SK-N-SH (cell line): ENCODE results near the gene DSCAML1. TPM values are rescaled to one million over a fixed set of nuclear protein-coding genes. Genes with fewer than 3 reads are reported as not detected.

Experiments used
- CTCF ChIA-PET: fragments of 300-600, 350-600 bp; formaldehyde crosslinking; extraction: SDS; loops from one replicate; lab custom pipeline; 2021; lab: Yijun Ruan, JAX
- POLR2A ChIA-PET: fragments of 350-600 bp; sonication (Branson Sonifier 250); formaldehyde crosslinking; extraction: SDS; loops from one replicate; lab custom pipeline; 2020; ENCODE audit warnings: antibody characterized with exemption, inconsistent platforms; lab: Yijun Ruan, JAX
- DNase-seq: peaks from one replicate; pipeline ENCODE4 v3.0.0; 2012
- H2AFZ ChIP-seq: fragments of 200-600 bp; sonication (generic); 2 replicates; pipeline ENCODE4 v1.8.1; 2016; ENCODE audit warnings: antibody characterized with exemption, mild to moderate bottlenecking, low read depth
- H3F3A ChIP-seq: fragments of 200-600 bp; sonication (generic); replicated peaks from 2 replicates; pipeline ENCODE3; 2016; ENCODE audit warnings: antibody characterized with exemption, mild to moderate bottlenecking; ENCODE audit not compliant: insufficient read depth
- H3K27ac ChIP-seq, 2 experiments: fragments of 200-500 bp in 1 of 2; fragments of 200-600 bp in 1 of 2; sonication (Bioruptor generic) in 1 of 2; sonication (generic), shearing (Covaris generic) in 1 of 2; 2 replicates each; pipeline versions ENCODE4 v1.5.1 to v1.6.1; 2014 to 2016; ENCODE audit warnings: low read depth in 2 of 2, inconsistent platforms in 1 of 2, low read length in 1 of 2, mild to moderate bottlenecking in 1 of 2, mixed read lengths in 1 of 2
- H3K27me3 ChIP-seq: fragments of 200-600 bp; sonication (generic), shearing (Covaris generic); 2 replicates; pipeline ENCODE4 v1.6.1; 2016; ENCODE audit warnings: mixed run types; ENCODE audit not compliant: insufficient read depth
- H3K36me3 ChIP-seq, 2 experiments: fragments of 200-500 bp in 1 of 2; fragments of 200-600 bp in 1 of 2; sonication (Bioruptor generic) in 1 of 2; sonication (generic) in 1 of 2; replicated peaks in 1 of 2; 2 replicates each; pipeline versions ENCODE3 to v1.5.1; 2014 to 2016; ENCODE audit warnings: low read length in 1 of 2, mild to moderate bottlenecking in 1 of 2; ENCODE audit not compliant: insufficient read depth in 2 of 2, control insufficient read depth in 1 of 2
- H3K4me1 ChIP-seq, 2 experiments: fragments of 200-500 bp in 1 of 2; fragments of 200-600 bp in 1 of 2; sonication (Bioruptor generic) in 1 of 2; sonication (generic), shearing (Covaris generic) in 1 of 2; 2 replicates each; pipeline versions ENCODE4 v1.5.1 to v1.6.1; 2014 to 2016; ENCODE audit warnings: low read depth in 1 of 2, low read length in 1 of 2, mixed run types in 1 of 2; ENCODE audit not compliant: insufficient read depth in 2 of 2, control insufficient read depth in 1 of 2
- H3K4me2 ChIP-seq: fragments of 200-600 bp; sonication (generic), shearing (Covaris generic); 2 replicates; pipeline ENCODE4 v1.6.1; 2017; ENCODE audit warnings: mixed run types
- H3K4me3 ChIP-seq, 2 experiments: fragments of 200-500 bp in 1 of 2; fragments of 200-600 bp in 1 of 2; sonication (Bioruptor generic) in 1 of 2; sonication (generic), shearing (Covaris generic) in 1 of 2; 2 replicates each; pipeline versions ENCODE4 v1.5.1 to v1.8.1; 2014 to 2016; ENCODE audit warnings: low read depth in 2 of 2, inconsistent platforms in 1 of 2, low read length in 1 of 2, mild to moderate bottlenecking in 1 of 2, mixed read lengths in 1 of 2, moderate library complexity in 1 of 2
- H3K79me2 ChIP-seq: fragments of 200-600 bp; sonication (generic); 2 replicates; pipeline ENCODE4 v1.8.1; 2017; ENCODE audit warnings: mild to moderate bottlenecking; ENCODE audit not compliant: insufficient read depth
- H3K9ac ChIP-seq: fragments of 200-600 bp; sonication (generic); 2 replicates; pipeline ENCODE4 v1.6.1; 2017; ENCODE audit warnings: mixed run types
- H3K9me2 ChIP-seq: fragments of 200-600 bp; sonication (generic); 2 replicates; pipeline ENCODE4 v1.6.1; 2017; ENCODE audit warnings: mixed run types
- H3K9me3 ChIP-seq: fragments of 200-600 bp; sonication (generic); 2 replicates; pipeline ENCODE4 v1.6.1; 2017; ENCODE audit warnings: mixed run types, mild to moderate bottlenecking, moderate library complexity
- H4K20me1 ChIP-seq: fragments of 200-600 bp; sonication (generic); 2 replicates; pipeline ENCODE4 v1.6.1; 2017; ENCODE audit warnings: mild to moderate bottlenecking, mixed run types; ENCODE audit not compliant: insufficient read depth
- CHD2 ChIP-seq: fragments of 150-350 bp; IDR thresholded peaks from 2 replicates; pipeline ENCODE4 v1.6.1; 2018; ENCODE audit warnings: low read length; ENCODE audit not compliant: partially characterized antibody
- CTCF ChIP-seq: fragments of 200-600 bp; sonication (generic); IDR thresholded peaks from 2 replicates; pipeline ENCODE4 v1.6.1; 2017; ENCODE audit warnings: antibody characterized with exemption, mild to moderate bottlenecking, moderate library complexity
- EP300 ChIP-seq, 2 experiments: IDR thresholded peaks; 2 replicates each; pipeline versions ENCODE4 v1.4.0 to v1.6.1; 2012; ENCODE audit warnings: borderline replicate concordance in 1 of 2, low read depth in 1 of 2, low read length in 1 of 2
- FOXJ3 ChIP-seq: sonication (generic); formaldehyde crosslinking; IDR thresholded peaks from 2 replicates; pipeline ENCODE4 v1.5.1; 2020; ENCODE audit warnings: mild to moderate bottlenecking, missing genetic modification reagents
- FOXM1 ChIP-seq: IDR thresholded peaks from 2 replicates; pipeline ENCODE4 v1.4.0; 2012; ENCODE audit warnings: low read depth, mild to moderate bottlenecking
- IRF3 ChIP-seq: fragments of 150-350 bp; IDR thresholded peaks from 2 replicates; pipeline ENCODE4 v1.6.1; 2016; ENCODE audit warnings: mild to moderate bottlenecking, low read depth, low read length
- PBX3 ChIP-seq: IDR thresholded peaks from 2 replicates; pipeline ENCODE4; 2012
- RAD21 ChIP-seq: IDR thresholded peaks from 2 replicates; pipeline ENCODE4 v1.6.1; 2012; ENCODE audit warnings: mild to moderate bottlenecking, low read length
- RFX5 ChIP-seq: IDR thresholded peaks from 2 replicates; pipeline ENCODE4 v1.6.1; 2012; ENCODE audit warnings: mild to moderate bottlenecking, improper control_type of control experiment, low read length
- SMC3 ChIP-seq: IDR thresholded peaks from 2 replicates; pipeline ENCODE4 v1.6.1; 2012; ENCODE audit warnings: low read depth, low read length, improper control_type of control experiment
- USF2 ChIP-seq: fragments of 150-350 bp; IDR thresholded peaks from 2 replicates; pipeline ENCODE4 v1.6.1; 2017; ENCODE audit warnings: antibody characterized with exemption, low read length, low read depth, borderline replicate concordance
- ZBTB33 ChIP-seq: IDR thresholded peaks from 2 replicates; pipeline ENCODE4 v1.4.0; 2012; ENCODE audit warnings: low read depth, borderline replicate concordance
- WGBS: methylation state at CpG from one replicate; pipeline ENCODE4 v1.1.6; 2017; ENCODE audit warnings: low lambda C conversion rate; 5-methylcytosine and 5-hydroxymethylcytosine counted together
- polyA plus RNA-seq, 3 experiments: library from polyadenylated mRNA; depleted of rRNA; stranded (reverse); fragments of >200 nt; gene quantifications; 2 replicates each; pipeline ENCODE4 v1.2.3, GENCODE V29; 2012

Gene DSCAML1
- polyA plus RNA-seq, 1 of the 3 experiments (the other 2 are of a cell fraction): not detected

- no peak for DNase-seq
- Histone ChIP-seq H3K4me2 (no peak overlapping the region), H3K27ac (peak overlapping the region in 1 of 2 experiments; percentile 14; a peak in 1 of 4 replicates), H3K4me1 (peaks cover 0 to 29% of the 10 kb centered on the region in 2 experiments; a peak in 2 of 4 replicates), H3K27me3 (peaks cover 16% of the 10 kb centered on the region; the same call in 1 of the 2 replicates), H3K4me3 (no peak overlapping the region), H3K79me2 (no peaks in the 10 kb centered on the region), H4K20me1 (no peaks in the 10 kb centered on the region), H3K9me2 (no peaks in the 10 kb centered on the region), H3K9me3 (peaks cover 4% of the 10 kb centered on the region), H3K9ac (no peak overlapping the region), H3K36me3 (no peaks in the 10 kb centered on the region), H3F3A (no peaks in the 10 kb centered on the region), H2AFZ (no peak overlapping the region)
- 65% methylated on average over 5 of the region's 9 CpGs for WGBS
- CTCF ChIA-PET: interaction anchor here (0.7 to 1.1 kb wide), 4 partner anchors 23 to 369 kb away, joined by 3 to 5 read pairs (median 4); no protein-coding TSS in a partner anchor
- POLR2A ChIA-PET: no interaction called here
- no peak for TF ChIP-seq RAD21
- TF ChIP-seq PBX3: no peak
- no peak for TF ChIP-seq RFX5
- no peak for TF ChIP-seq IRF3
- TF ChIP-seq ZBTB33: no peak
- no peak for TF ChIP-seq FOXJ3 (CRISPR knock-in tag)
- no peak for TF ChIP-seq FOXM1
- TF ChIP-seq EP300 (IDR thresholded peaks at IDR 0.05; ENCODE audit: borderline replicate concordance in 1 of 2, low read depth in 1 of 2, low read length in 1 of 2): no peak
- TF ChIP-seq SMC3: no peak
- no peak for TF ChIP-seq CTCF
- TF ChIP-seq CHD2: no peak
- TF ChIP-seq USF2: no peak
These were observed 347.8 kb downstream of the DSCAML1 start for GRCh38 chr11:117449111-117449693.
